ENCODE measurements around the gene PRDM12.
"Not testable (repeated sequence)": the region's sequence is repeated elsewhere in the genome, so short reads cannot be mapped to it uniquely, and the experiment has no call there.

PRDM12 gene

GRCh38 chr9:130685104-130685503 lies 20.7 kb downstream of the PRDM12 start:
- no peak for TF ChIP-seq CTCF (IDR thresholded peaks at IDR 0.05; ENCODE audit: insufficient read depth, low read length, poor library complexity, severe bottlenecking)
- Histone ChIP-seq H3K36me3 (ENCODE audit: control insufficient read depth, insufficient read depth, low read length) (no peaks in the 10 kb centered on the region), H3K4me3 (replicated peaks; ENCODE audit: low read depth, low read length) (no peak overlapping the region)

GRCh38 chr9:130685945-130686344 lies 21.6 kb downstream of the PRDM12 start:
- DNase-seq (ENCODE audit: extremely low read depth, insufficient read length); H3K27me3 ChIP-seq (replicated peaks; ENCODE audit: control insufficient read depth, insufficient read depth, low read length); H3K36me3 ChIP-seq (ENCODE audit: control insufficient read depth, insufficient read depth, low read length); H3K4me3 ChIP-seq (replicated peaks; ENCODE audit: low read depth, low read length): not testable (repeated sequence)

More at GRCh38 chr9:130685104-130685503, 20.7 kb downstream of the PRDM12 start:
- DNase-seq (ENCODE audit: extremely low read depth, insufficient read length) = no peak
- no peaks in the 10 kb centered on the region; the same call in 1 of the 2 replicates for H3K27me3 ChIP-seq (replicated peaks; ENCODE audit: control insufficient read depth, insufficient read depth, low read length)

GRCh38 chr9:130687615-130688014 lies 23.2 kb downstream of the PRDM12 start:
- no peak for DNase-seq (ENCODE audit: extremely low read depth, insufficient read length)
- no peaks in the 10 kb centered on the region for H3K27me3 ChIP-seq (replicated peaks; ENCODE audit: control insufficient read depth, insufficient read depth, low read length)

GRCh38 chr9:130688072-130688471 lies 23.7 kb downstream of the PRDM12 start:
- Histone ChIP-seq H3K4me3 (replicated peaks; ENCODE audit: low read depth, low read length) (no peak overlapping the region), H3K36me3 (ENCODE audit: control insufficient read depth, insufficient read depth, low read length) (no peaks in the 10 kb centered on the region), H3K27me3 (replicated peaks; ENCODE audit: control insufficient read depth, insufficient read depth, low read length) (no peaks in the 10 kb centered on the region)
- no peak for DNase-seq (ENCODE audit: extremely low read depth, insufficient read length)
- no peak for TF ChIP-seq CTCF (IDR thresholded peaks at IDR 0.05; ENCODE audit: insufficient read depth, low read length, poor library complexity, severe bottlenecking)

More at GRCh38 chr9:130687615-130688014, 23.2 kb downstream of the PRDM12 start:
- H3K36me3 ChIP-seq (ENCODE audit: control insufficient read depth, insufficient read depth, low read length) = no peaks in the 10 kb centered on the region
- no peak overlapping the region for H3K4me3 ChIP-seq (replicated peaks; ENCODE audit: low read depth, low read length)
- TF ChIP-seq CTCF (IDR thresholded peaks at IDR 0.05; ENCODE audit: insufficient read depth, low read length, poor library complexity, severe bottlenecking) = no peak

- Histone ChIP-seq H3K27me3 (replicated peaks; ENCODE audit: control insufficient read depth, insufficient read depth, low read length) (no peaks in the 10 kb centered on the region), H3K4me3 (replicated peaks; ENCODE audit: low read depth, low read length) (peak overlapping the region; percentile 1), H3K36me3 (ENCODE audit: control insufficient read depth, insufficient read depth, low read length) (no peaks in the 10 kb centered on the region)
- DNase-seq (ENCODE audit: extremely low read depth, insufficient read length) = no peak
- no peak for TF ChIP-seq CTCF (IDR thresholded peaks at IDR 0.05; ENCODE audit: insufficient read depth, low read length, poor library complexity, severe bottlenecking)
These were observed 25.2 kb downstream of the PRDM12 start for GRCh38 chr9:130689572-130689936.

GRCh38 chr9:130689937-130690700 lies 25.7 kb downstream of the PRDM12 start:
- DNase-seq (ENCODE audit: extremely low read depth, insufficient read length) = peak; percentile 48
- H3K4me3 ChIP-seq (replicated peaks; ENCODE audit: low read depth, low read length) = peak overlapping the region; percentile 1
- no peak for TF ChIP-seq CTCF (IDR thresholded peaks at IDR 0.05; ENCODE audit: insufficient read depth, low read length, poor library complexity, severe bottlenecking)

More at GRCh38 chr9:130689937-130690700, 25.7 kb downstream of the PRDM12 start:
- H3K36me3 ChIP-seq (ENCODE audit: control insufficient read depth, insufficient read depth, low read length) = peaks cover under 1% of the 10 kb centered on the region; the same call in 1 of the 2 replicates
- H3K27me3 ChIP-seq (replicated peaks; ENCODE audit: control insufficient read depth, insufficient read depth, low read length) = no peaks in the 10 kb centered on the region

All from GM06990 (cell line).